Myocyte (in vitro differentiated cells): ENCODE measurements around the gene XPNPEP3. TPM values are rescaled to one million over a fixed set of nuclear protein-coding genes. Genes with fewer than 3 reads are reported as not detected.
A peak's percentile ranks its signal among the peaks of the same experiment; 100 is the strongest.
"Not testable (repeated sequence)": the region's sequence is repeated elsewhere in the genome, so short reads cannot be mapped to it uniquely, and the experiment has no call there.

Experiments used
- DNase-seq: peaks from one replicate; pipeline ENCODE4 v3.0.0-alpha.2; 2012; ENCODE audit warnings: low read depth
- total RNA-seq: library from RNA; depleted of rRNA; stranded (reverse); fragments of >200 nt; gene quantifications from 2 replicates; pipeline ENCODE4 v1.2.3, GENCODE V29; 2014

The XPNPEP3 gene
- total RNA-seq, 1 donor from 2014 or later: 12.6 TPM

- peak; percentile 38 for DNase-seq
Observed at GRCh38 chr22:40855979-40856512, 902 bp upstream of the XPNPEP3 start.

DNA sequence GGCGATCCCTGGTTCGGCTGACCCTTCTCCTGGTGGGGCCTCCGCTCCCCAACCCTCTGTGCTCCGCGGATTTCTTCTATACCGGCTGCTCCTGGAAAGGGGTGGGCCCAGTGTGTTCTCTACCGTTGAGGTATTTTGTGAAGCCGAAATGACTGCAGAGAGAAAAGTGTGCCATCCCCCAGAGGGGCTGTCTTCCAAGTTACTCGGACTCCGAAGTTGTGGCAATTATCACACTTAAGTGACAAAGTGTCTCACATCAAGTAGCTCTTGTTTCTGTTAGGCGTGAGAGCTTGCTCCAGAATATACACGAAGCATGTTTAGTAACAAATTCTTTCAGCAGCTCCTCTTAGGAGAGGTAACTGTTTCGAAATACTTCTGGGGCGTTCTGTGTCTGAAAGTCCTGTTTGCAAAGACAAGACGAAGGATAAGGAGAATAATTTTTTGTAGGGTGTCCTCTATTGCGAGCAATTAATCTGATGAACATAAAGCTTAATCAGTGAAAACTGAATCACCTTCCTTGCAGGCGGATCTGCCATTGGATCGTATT lies 434 bp downstream of the XPNPEP3 start:
- DNase-seq: no peak

- DNase-seq: no peak
Observed at GRCh38 chr22:40862013-40862412, 5.1 kb downstream of the XPNPEP3 start, which contains the start of gene DNAJB7. Gene DNAJB7, minus strand, starts transcription at chr22:40862113. Its CDS starts 119 bp downstream, at chr22:40861994.

- DNase-seq: no peak
Observed at GRCh38 chr22:40862537-40862936, 5.6 kb downstream of the XPNPEP3 start.

DNA sequence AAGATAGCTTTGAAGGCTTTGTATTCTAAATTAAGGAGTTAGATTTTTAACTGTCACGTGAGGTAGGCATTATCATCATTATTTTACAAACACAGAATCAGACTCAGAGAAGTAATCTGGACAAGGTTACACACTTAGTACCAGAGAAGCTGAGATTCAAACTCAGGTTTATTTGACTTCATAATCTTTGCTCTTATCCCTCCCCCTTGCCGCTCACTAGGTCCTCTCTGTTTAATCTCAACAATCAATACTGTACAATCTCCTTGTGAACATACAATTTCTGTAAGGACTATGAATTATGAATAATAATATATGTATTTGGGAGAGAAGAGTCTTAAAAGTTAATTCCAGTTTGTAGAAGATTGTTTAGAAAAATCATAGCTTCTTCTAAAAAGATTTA lies 10.2 kb downstream of the XPNPEP3 start:
- DNase-seq: no peak

- not testable (repeated sequence) for DNase-seq
Observed at GRCh38 chr22:40868379-40868778, 11.4 kb downstream of the XPNPEP3 start.

DNA sequence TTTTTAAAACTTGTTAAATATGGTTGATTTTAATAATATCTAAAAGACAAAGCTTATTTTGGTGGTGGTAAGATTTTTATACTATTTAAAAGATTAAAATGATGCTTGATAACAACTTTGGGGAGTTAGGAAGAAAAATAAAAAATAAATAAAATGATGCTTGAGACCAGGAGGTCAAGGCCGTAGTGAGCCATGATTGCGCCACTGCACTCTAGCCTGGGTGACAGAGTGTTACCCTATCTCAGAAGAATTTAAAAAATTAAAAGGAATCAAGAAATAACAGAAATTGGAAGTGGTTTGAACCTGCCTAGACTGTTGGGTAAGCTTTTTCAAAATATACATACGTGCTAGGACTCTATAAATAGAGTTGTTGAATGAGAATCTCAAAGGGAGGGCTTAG lies 17.1 kb downstream of the XPNPEP3 start:
- DNase-seq: no peak

- no peak for DNase-seq
Observed at GRCh38 chr22:40875111-40875510, 18.2 kb downstream of the XPNPEP3 start.

DNA sequence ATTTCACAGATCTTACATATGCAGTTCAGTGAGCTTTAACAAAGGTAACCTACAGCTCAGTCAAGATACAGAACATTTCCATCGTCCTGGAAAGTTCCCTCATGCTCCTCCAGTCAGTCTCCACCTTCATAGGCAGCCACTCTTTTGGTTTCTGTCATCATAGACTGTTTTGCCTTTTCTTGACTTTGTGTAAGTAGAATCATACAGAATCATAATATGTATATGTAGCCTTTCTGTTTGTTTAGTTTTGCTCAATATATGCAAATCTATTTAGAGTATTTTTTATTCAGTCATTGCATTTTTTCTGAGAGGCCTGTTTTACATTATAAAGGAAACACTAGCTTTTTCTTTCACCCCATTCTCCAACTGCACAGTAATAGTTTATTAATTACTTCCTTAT lies 20.0 kb downstream of the XPNPEP3 start:
- no peak for DNase-seq

GRCh38 chr22:40877488-40877887 lies 20.5 kb downstream of the XPNPEP3 start:
- DNase-seq: no peak

- DNase-seq: no peak
Observed at GRCh38 chr22:40878922-40879321, 22.0 kb downstream of the XPNPEP3 start.

GRCh38 chr22:40889116-40889515 lies 32.2 kb downstream of the XPNPEP3 start:
- no peak for DNase-seq

DNA sequence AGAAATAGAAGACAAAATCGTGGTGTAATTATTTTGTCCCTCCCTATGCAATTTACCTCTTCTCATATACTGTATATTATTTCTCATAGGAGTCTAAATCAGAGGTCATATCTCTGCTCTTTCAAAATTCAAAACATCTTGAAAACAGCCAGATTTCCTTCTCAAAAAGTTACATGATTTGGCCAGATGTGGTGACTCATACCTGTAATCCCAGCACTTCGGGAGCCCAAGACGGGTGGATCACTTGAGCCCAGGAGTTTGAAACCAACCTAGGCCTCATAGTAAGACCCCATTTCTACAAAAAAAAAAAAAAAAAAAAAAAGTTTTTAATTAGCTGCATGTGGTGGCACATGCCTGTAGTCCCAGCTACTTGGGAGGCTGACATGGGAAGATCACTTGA lies 33.9 kb downstream of the XPNPEP3 start:
- peak; percentile 1 for DNase-seq

GRCh38 chr22:40894417-40894816 lies 37.5 kb downstream of the XPNPEP3 start:
- peak; percentile 2 for DNase-seq

DNA sequence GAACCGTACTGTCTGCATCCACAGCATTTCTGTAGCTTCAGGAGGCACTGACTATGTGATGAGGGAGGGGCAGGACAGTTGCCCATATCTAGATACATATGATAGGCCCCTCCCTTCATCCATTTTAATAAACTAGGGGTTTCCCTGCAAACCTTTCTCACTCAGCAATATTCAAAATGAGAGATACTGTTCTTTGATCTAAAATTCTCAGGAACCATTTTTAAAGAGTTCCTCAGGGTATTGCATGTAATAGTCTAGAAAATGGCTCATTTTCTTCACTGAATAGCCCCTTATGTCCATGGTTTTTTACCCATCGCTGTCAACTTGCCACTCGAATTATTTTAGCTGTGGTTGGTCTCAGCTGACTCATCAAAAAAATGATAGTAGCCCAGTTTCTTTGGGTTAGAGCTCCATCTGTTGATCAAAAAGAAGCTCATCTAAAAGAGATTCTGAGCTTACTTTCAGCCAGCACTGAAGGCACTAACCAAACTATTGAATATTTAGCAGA lies 42.0 kb downstream of the XPNPEP3 start:
- DNase-seq: peak; percentile 74

- DNase-seq: no peak
Observed at GRCh38 chr22:40904101-40904500, 47.2 kb downstream of the XPNPEP3 start.

GRCh38 chr22:40908895-40909294 lies 51.9 kb downstream of the XPNPEP3 start:
- no peak for DNase-seq

DNA sequence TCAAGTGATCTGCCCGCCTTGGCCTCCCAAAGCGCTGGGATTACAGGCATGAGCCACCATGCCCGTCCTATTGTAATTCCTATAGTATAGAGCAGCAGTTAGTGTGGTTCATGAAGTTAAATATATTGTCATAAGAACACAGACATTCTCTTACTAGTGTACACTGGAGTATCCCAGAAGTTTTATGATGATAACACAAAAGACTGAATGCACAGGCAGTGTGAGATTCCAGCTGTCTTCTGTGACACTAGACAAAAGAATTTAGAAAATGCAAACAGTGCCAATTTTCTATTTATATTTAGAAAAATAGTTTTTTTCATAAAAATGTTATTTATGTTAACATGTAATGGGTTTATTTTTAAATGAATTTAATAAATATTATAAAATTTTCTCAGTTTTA lies 54.8 kb downstream of the XPNPEP3 start:
- DNase-seq: peak; percentile 36

DNA sequence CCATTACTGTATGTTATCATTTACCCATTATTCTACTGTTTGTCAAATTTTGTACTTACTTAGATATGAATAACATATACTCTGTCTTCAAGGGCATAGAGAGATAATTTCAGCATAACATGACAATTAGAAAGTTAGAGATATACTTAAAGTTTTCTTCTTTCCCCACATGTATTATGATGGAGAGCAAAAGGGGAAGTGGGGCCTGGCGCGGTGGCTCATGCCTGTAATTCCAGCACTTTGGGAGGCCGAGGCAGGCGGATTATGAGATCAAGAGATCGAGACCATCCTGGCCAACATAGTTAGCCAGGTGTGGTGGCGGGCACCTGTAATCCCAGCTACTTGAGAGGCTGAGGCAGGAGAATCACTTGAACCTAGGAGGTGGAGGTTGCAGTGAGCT lies 56.0 kb downstream of the XPNPEP3 start:
- DNase-seq: not testable (repeated sequence)

GRCh38 chr22:40919446-40919845 lies 62.5 kb downstream of the XPNPEP3 start:
- no peak for DNase-seq

- no peak for DNase-seq
Observed at GRCh38 chr22:40920526-40920925, 63.6 kb downstream of the XPNPEP3 start.

DNA sequence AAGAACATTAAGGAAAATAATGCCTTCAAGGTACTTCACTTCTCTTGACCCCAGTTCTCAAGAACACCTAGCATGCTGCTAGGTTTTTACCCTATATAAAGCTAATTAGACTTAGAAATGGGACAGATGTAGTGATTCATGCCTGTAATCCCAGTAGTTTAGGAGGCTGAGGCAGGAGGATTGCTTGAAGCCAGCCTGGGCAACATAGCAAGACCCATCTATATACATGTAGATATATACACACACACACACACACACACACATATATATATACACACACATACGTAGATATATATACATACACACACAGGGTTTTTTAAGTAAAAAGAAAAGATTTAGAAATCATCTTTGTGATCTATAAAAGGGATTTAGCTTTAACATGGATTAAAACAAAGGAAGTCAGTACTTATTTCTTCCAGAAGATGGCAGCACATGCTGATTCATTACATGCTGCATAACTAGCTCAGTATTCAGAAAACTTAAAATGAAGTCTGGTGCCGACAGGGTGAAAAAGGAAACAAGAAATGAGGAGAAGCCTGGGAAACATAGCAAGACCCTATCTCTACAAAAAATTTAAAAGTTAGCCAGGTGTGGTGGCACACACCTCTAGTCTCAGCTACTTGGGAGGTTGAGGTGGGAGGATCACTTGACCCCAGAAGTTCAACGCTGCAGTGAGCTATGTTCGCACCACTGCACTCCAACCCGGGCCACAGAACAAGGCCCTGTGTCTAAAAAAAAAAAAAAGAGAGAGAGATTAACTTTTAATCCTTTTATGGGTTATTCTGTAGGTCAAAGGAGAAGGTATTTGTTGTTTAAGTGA lies 65.7 kb downstream of the XPNPEP3 start:
- DNase-seq: peak; percentile 73
